Activated CD8-positive, alpha-beta memory T cell treated with anti-CD3 and anti-CD28 coated beads, Interleukin-2, amount 50 U/mL, for 24 hours (primary cell): ENCODE data around the gene PLEKHG2.
"Not testable (repeated sequence)": the region's sequence is repeated elsewhere in the genome, so short reads cannot be mapped to it uniquely, and the experiment has no call there.

ENCODE experiments used
- DNase-seq: peaks from one replicate; pipeline ENCODE4 v3.0.0-alpha.2; 2020; ENCODE audit errors: extremely low read depth

PLEKHG2 gene

GRCh38 chr19:39412100-39412866 lies at the start of gene PLEKHG2:
TSS of gene PLEKHG2 (plus strand) at chr19:39412669. CDS start at chr19:39414087, 1,418 bp downstream.
- DNase-seq, result peak; percentile 91

DNA sequence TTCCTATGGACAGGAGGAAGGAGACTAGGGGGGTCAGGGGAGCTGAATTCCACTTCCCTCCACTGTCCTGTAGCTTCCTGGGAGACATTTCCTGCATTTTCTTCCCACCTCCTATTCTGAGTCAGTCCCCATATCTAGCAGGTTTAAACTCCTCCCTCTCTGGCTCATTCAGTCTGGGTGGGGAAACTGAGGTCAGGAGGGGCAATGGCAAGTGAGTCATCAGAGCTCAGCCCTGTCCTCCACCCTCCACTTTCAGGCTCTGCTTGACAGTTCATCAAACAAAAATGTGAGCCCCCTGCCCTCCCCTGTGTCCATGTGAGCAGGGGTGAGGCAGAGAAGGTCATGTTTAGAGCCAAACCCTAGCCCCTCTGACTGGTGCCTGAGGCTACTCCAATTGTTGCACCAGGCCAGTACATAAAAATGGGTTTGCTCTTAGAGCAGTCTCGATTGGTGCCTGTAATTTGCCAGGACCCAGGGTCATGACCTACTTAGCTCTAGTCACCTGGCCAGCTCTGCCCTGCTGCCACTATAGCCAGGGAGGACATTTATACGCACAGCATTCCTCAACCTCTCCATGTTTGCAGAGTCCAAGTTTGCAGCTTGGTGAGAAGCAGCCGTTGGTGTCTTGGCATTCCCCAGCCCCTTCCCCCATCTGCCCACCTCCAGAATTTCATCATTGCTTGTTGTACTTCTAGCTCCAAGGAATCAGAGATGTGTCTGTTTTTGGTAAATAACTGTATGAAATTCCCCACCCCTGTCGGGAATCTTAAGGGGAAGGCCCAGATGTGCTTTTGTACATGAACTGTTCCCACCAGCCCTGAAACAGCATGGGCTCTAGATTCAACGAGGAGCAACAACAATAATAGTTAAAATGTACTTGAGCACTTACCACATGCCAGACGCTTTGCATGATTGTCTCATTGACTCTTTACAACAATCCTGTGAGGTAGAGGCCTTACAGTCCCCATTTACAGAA lies 49.5 kb upstream of the PLEKHG2 start:
- DNase-seq, result no peak

DNA sequence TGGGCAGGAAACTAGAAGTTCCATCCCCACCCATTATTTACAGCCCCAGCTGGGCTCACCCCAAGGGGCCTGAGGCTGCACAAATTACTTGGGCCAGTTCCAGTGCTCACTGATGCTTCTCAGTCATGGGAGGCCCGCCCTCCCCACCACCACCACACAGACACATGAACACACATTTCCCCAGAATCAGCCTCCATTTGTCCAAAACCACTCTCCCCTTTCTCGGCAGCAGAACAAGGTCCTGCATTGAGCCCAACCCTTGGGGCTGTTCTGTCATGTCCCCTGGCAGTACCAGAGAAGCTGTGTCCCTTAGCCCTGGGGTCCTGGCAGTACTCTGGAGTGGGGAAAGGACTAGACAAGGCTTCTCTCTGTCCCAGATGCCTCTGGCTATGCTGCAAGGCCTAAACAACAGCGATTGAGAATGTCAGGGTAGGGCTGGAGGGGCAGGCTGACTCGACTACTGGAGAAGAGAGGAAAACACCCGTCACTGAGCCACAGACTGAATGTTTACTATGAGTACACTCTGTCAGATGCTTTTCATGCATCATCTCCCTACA lies 48.5 kb upstream of the PLEKHG2 start:
- DNase-seq, result no peak

DNA sequence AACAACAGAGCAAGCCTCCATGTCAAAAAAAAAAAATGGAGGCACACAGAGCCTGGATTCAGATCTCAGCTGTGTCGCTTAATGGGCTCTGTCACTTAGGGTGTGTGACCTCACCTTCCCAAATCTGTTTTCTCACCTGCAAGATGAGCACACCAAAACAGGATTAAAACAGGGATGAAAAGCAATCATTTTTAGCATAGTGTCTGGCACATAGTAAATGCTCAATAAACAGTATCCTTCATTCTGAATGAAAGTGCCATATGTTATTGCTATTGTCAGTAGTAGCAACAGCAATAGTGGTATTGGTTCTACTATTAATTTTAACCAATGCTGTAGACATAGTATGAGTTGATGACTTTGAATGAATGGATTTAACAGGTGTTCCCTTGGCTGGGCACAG lies 46.9 kb upstream of the PLEKHG2 start:
- no peak for DNase-seq

DNA sequence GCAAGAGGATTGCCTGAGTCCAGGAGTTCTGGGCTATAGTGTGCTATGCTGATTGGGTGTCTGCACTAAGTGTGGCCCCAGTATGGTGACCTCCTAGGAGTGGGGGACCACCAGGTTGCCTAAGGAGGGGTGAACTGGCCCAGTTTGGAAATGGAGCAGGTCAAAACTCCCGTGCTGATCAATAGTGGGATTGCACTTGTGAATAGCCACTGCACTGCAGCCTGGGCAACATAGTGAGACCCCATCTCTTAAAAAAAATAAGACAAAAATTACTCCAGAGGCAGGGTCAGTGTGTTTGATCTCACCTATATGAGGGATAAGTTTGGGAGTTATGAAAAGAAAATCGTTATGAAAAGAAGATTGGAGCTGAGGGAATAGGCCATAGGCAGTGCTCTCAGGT lies 43.3 kb upstream of the PLEKHG2 start:
- DNase-seq, result no peak

DNA sequence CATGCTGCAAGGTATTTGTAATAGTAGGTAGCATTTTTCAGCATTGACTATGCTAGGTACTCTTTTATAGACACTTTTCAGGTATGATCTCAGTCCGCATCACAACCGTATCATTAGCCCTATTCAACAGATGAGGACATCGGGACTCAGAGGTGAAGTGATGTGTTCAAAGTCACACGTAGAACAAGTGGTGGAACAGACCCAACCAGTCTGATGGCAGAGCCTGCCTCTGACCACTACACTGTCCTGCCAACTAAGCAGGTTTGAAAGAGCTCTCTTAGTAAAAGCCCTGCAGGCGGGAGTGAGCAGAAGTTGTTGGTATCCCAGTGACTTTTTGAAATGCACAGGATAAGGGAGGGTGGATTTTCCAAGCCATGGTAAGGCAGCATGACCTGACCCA lies 41.7 kb upstream of the PLEKHG2 start:
- no peak for DNase-seq

DNA sequence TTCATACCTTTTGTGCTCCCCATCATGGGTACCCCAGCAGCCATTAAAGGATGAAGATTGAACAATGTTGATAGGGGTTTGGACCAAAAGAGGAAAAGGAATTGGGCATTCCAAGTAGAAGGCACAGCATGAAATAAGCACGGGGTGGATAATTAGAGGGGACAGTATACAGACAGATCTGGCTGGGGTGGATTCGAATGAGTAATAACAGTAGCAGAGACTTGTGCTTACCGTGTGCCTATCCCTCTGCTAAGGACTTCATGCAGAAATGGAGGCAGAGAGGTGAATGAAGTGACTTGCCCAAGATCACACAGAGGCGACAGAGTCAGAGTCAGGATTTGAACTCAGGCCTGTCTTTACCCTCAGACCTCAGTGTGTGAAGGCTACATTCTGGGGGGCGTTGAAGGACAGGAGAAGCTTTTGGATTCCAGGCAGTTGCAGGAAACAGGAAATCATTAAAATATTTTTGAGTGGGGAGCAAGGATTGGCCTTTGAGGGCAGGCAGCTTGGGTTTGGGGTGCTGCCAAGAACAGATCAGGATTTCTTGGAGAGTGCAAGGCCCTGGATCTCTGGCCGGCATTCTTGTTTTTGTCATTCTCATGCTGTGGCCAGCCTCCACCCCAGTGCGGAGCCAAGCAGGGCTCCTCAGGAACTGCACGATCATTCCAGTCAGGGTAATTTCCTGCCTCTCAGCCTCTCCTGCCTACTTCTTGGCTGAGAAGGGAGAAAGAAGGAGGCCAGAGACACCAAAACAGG lies 40.2 kb upstream of the PLEKHG2 start:
- no peak for DNase-seq

GRCh38 chr19:39372941-39373340 lies 39.5 kb upstream of the PLEKHG2 start:
- DNase-seq, result no peak

DNA sequence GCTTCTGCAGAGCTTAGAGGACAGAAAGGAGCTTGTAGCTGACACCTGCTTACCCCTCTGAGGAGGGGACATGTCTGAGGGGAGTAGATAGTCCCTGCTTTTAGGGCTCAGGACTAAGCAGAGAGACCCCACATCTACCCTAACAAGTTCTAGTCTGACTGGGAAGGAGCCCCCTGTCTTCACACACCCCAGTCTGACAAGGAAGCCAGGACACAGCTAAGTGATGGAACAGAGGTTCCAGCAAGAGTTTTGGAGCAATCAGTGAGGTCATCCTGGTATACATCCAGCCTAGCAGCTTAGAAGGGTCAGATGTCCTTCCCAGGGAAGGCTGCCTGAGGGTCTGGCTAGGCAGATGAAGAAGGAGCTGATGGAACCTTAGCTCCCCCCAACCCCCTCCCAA lies 36.5 kb upstream of the PLEKHG2 start:
- DNase-seq, result no peak

DNA sequence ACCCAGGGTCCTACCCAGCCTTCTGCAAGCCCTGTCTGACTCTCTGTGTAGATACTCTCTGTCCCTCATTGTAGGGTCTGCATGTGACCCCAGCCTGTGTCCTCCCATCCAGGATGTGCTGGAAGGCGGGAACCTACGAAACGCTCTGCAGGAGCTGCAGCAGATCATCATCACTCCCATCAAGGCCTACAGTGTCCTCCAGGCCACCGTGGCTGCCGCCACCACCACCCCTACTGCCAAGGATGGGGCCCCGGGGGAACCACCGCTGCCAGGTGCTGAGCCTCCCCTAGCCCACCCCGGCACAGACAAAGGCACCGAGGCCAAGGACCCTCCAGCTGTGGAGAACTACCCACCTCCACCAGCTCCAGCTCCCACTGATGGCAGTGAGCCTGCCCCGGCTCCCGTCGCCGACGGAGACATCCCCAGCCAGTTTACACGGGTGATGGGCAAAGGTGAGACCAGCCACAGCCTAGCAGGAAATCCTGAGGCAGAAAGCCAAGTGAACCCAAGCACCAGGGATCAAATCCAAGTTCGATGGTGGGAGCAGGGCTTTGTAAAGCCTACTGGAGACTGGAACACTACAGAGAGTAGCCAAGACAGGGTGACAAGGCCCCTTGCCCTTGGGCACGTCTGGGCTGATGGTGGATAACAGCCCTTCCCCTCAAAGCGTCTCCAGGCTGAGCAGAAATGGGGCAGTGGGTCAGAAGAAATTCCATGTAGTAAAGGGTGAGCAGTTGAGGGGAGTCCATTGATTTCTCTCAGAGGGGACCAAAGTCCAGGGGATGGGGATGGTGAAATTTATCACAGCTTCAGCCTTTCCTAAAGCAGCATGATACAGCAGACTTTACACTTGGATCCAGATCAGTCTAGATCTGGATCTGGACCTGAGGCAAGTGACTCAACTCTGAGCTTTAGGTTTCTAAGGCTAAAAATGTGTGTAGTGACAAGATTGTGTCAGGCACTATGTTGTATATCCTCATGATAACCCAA lies 34.8 kb upstream of the PLEKHG2 start:
- DNase-seq, result no peak

DNA sequence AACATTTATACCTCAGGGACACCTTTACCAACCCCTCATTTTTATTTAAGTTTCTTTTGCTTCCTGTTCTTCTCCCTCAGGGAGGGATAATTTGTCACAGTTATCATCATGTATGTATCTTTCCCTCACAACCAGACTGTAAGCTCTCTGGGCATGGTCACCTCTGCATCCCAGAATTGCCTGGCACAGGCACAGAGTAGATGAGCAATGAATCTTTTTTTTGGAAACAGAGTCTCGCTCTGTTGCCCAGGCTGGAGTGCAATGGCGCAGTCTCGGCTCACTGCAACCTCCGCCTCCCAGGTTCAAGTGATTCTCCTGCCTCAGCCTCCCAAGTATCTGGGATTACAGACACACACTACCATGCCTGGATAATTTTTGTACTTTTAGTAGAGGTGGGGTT lies 33.1 kb upstream of the PLEKHG2 start:
- DNase-seq, result not testable (repeated sequence)

DNA sequence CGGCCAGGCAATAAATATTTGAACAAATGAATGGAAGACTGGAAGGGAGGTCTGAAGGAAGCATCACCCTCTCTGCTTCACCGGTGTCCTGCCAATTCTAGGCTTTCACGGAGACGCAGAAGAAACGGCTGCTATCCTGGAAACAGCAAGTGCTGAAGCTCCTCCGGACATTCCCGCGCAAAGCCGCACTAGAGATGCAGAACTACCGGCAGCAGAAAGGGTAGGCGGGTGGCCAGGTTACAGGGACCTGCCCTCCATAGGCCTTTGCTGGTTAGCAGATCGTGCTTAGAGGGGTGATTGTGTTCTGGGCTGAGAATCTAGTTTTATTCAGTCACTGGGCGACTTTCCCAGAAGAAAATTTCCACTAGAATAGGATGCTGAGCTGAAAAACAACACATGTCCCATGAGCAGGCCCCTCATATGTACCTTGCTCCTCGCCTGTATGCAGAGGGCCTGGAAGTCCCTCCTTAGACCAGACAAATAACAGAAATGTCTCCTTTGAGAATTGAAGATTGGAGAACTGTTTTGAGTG lies 32.5 kb upstream of the PLEKHG2 start:
- no peak for DNase-seq

GRCh38 chr19:39380521-39381502 lies 31.7 kb upstream of the PLEKHG2 start:
- no peak for DNase-seq

DNA sequence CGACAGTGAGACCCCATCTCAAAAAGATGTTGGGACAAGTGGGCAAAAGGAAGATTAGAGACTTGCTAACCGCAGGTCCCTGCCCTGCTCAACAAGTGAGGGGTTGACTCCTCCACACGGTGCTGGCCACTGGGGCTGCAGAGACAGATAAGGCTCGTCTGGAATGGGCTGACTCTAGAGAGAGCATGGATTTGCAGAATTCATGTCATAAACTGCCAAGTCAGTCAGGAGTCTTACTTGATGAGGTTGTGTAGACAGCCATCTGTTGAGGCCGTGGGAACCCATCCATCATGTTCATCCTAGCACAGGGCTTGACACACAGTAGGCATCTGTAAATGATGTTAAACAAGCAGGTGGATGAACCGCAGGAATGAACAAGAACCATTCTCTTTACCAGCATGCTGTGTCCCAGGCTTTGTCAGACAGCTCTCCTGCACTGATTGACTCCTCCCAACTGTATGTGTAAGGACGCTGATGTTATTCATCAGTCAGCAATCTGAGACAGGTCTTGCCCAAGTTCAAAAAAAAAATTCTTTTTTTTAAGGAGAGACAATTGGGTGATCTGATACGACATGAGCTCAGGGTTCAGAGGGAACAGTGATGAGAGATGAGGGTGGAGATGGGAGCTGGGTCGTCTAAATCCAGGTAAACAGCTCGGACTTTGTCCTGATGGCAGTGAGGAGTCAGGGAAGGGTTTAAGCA lies 30.4 kb upstream of the PLEKHG2 start:
- DNase-seq, result no peak

- DNase-seq, result no peak
Measured at GRCh38 chr19:39382991-39383828, 29.3 kb upstream of the PLEKHG2 start.

DNA sequence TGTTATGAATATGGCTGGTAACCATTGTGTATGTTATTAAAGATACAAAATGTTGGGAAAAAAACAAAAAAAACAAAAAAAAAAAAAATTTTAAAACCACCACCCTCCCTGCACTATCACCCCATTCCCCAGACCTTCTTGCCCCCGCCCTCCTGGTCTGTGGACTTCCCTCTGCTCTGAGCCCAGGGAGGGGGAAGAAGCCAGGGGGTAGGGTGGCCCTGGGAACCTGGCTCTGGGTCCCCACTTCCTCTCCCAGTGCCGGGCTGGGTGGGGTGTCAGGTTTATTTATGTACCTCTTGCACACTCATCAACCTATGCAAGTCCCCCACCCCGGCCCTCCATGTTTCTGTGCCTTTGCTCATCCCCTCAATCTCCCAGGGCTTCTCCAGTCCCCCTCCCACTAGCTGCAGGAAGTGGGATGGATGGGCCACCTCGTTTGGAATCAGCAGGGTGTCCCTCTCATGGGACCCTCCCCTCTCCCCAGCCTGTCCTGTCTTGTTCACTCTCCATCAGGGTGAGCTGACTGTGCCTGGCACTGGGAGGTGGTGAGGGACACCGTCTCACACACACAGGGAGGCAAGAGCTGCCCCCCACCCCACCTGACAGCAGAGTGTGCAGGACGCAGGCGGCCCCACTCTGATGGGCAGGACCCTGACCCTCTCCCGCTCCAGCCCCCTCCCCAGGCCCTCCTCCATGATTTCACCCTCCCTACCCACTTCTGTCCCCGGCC lies 27.5 kb upstream of the PLEKHG2 start:
- DNase-seq, result no peak
